ENCODE measurements around the gene CCL8. TPM values are rescaled to one million over a fixed set of nuclear protein-coding genes. Genes with fewer than 3 reads are reported as not detected.

The CCL8 gene
- 1 to 10 TPM in 1 of 4 donors, not detected in 3; 1.6 TPM for total RNA-seq
- 10 to 100 TPM in 1 of 3 donors, 1 to 10 TPM in 2; 2.5 to 12.5 (median 6.6) TPM for polyA plus RNA-seq

DNA sequence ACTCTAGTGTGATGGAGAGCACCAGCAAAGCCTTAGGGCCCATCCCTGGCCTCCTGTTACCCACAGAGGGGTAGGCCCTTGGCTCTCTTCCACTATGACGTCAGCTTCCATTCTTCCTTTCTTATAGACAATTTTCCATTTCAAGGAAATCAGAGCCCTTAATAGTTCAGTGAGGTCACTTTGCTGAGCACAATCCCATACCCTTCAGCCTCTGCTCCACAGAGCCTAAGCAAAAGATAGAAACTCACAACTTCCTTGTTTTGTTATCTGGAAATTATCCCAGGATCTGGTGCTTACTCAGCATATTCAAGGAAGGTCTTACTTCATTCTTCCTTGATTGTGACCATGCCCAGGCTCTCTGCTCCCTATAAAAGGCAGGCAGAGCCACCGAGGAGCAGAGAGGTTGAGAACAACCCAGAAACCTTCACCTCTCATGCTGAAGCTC, at the start of gene CCL8:
Gene CCL8 (plus strand): TSS at position 397 of the 445 bp plus-strand sequence. CDS start 67 bp downstream, outside the sequence.
- no peaks in the 10 kb centered on the region for H3K27me3 ChIP-seq
- H3K4me3 ChIP-seq, result no peak within 1 kb of the TSS
- peaks cover 0 to 4% (median 0%) of the 10 kb centered on the region in 4 donors for H3K4me1 ChIP-seq
- intact Hi-C loops (cut with DNase I), result no loop called here
- peak within 1 kb of the TSS in 2 of 4 donors; percentile 16 to 39 for H3K27ac ChIP-seq
- no peak for DNase-seq
- WGBS, 2 donors, result 29 to 60% methylated on average over 2 of the region's 2 CpGs
- TF ChIP-seq EP300 (IDR thresholded peaks at IDR 0.05) (no peak), POLR2A (IDR thresholded peaks at IDR 0.05) (no peak), POLR2AphosphoS5 (IDR thresholded peaks at IDR 0.05) (no peak)
- TF ChIP-seq, protein P1, sequence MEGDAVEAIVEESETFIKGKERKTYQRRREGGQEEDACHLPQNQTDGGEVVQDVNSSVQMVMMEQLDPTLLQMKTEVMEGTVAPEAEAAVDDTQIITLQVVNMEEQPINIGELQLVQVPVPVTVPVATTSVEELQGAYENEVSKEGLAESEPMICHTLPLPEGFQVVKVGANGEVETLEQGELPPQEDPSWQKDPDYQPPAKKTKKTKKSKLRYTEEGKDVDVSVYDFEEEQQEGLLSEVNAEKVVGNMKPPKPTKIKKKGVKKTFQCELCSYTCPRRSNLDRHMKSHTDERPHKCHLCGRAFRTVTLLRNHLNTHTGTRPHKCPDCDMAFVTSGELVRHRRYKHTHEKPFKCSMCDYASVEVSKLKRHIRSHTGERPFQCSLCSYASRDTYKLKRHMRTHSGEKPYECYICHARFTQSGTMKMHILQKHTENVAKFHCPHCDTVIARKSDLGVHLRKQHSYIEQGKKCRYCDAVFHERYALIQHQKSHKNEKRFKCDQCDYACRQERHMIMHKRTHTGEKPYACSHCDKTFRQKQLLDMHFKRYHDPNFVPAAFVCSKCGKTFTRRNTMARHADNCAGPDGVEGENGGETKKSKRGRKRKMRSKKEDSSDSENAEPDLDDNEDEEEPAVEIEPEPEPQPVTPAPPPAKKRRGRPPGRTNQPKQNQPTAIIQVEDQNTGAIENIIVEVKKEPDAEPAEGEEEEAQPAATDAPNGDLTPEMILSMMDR (IDR thresholded peaks at IDR 0.05), result no peak
- H3K36me3 ChIP-seq, result no peaks in the 10 kb centered on the region
- H3K9me3 ChIP-seq, result no peaks in the 10 kb centered on the region

DNA sequence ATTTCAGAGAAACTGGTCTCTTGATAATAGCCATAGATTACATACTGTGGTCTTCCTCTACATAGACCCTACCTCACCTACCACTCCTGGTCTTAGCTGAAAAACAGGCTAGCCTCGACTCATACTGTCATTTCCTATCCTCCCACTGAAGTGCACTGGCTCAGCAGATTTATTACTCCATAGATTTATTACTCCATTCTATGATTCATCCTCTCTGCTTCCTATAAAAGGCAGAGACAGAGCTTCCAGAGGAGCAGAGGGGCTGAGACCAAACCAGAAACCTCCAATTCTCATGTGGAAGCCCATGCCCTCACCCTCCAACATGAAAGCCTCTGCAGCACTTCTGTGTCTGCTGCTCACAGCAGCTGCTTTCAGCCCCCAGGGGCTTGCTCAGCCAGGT, 49.3 kb upstream of the CCL8 start, which contains the start of gene CCL7:
Gene CCL7 (plus strand): TSS at position 253 of the 400 bp plus-strand sequence. CDS start 70 bp downstream, at position 323.
- 2 to 11% methylated on average over 1 of the region's 1 CpG for WGBS, 2 donors
- no peaks in the 10 kb centered on the region for H3K27me3 ChIP-seq
- peaks cover 0 to 7% (median 2%) of the 10 kb centered on the region in 4 donors for H3K4me1 ChIP-seq
- DNase-seq, result no peak
- H3K36me3 ChIP-seq, result no peaks in the 10 kb centered on the region
- H3K9me3 ChIP-seq, result no peaks in the 10 kb centered on the region
- H3K27ac ChIP-seq, result no peak within 1 kb of the TSS
- TF ChIP-seq EP300 (IDR thresholded peaks at IDR 0.05) (no peak), POLR2AphosphoS5 (IDR thresholded peaks at IDR 0.05) (no peak), POLR2A (IDR thresholded peaks at IDR 0.05) (no peak)
- TF ChIP-seq, protein P1 (IDR thresholded peaks at IDR 0.05), result no peak
- intact Hi-C loops (cut with DNase I), result no loop called here
- H3K4me3 ChIP-seq, result no peak within 1 kb of the TSS

DNA sequence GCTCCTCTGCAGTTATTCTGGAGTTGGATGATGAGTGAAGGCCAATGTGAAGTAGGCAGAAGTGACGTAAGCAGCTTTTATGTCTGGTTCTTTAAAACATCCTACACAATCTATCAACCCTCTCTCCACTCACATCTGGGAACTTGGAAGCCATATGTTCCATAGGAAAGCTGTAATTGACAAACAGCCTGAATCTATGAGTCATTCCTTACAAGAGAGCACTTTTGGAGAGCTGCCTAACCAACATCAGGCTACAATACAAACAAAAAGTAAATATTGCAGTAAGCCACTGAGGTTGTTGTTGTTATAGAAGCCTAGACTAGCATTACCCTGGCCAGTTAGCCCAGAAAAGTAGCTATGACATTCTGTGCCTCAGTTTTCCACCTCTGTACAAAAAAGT, 43.4 kb upstream of the CCL8 start:
- no peak for TF ChIP-seq POLR2AphosphoS5 (IDR thresholded peaks at IDR 0.05)
- no peak for TF ChIP-seq EP300 (IDR thresholded peaks at IDR 0.05)
- no peak for TF ChIP-seq POLR2A (IDR thresholded peaks at IDR 0.05)
- TF ChIP-seq, protein P1 (IDR thresholded peaks at IDR 0.05), result no peak
- Histone ChIP-seq H3K27me3 (no peaks in the 10 kb centered on the region), H3K9me3 (no peaks in the 10 kb centered on the region), H3K36me3 (no peaks in the 10 kb centered on the region), H3K27ac (no peak overlapping the region), H3K4me1 (no peaks in the 10 kb centered on the region), H3K4me3 (no peak overlapping the region)
- no peak for DNase-seq
- 0 to 37% methylated on average over 1 of the region's 1 CpG for WGBS, 2 donors
- intact Hi-C loops (cut with DNase I), result no loop called here

DNA sequence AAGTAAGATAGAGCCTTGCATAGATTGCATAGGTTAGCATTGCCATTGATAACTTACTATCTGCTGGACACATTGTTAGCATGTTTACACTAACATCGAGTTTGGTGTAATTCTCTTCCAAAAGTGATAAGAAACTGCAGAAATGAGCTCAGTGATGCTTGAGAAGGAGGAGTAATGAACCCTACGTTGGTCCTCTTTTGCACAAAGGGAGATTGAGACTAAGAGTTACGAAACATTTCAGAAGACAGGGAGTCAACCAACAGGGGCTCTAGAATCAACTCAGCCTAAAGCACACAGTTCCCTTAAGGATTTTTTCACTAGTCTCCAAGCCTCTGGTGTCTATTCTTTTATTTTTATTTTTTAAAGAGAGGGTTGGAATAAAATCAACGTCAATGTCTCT, 42.4 kb upstream of the CCL8 start:
- 51 to 64% methylated on average over 4 of the region's 4 CpGs for WGBS, 2 donors
- TF ChIP-seq EP300 (IDR thresholded peaks at IDR 0.05), result no peak
- no peak for TF ChIP-seq POLR2A (IDR thresholded peaks at IDR 0.05)
- no peak for TF ChIP-seq POLR2AphosphoS5 (IDR thresholded peaks at IDR 0.05)
- TF ChIP-seq, protein P1 (IDR thresholded peaks at IDR 0.05), result no peak

GRCh38 chr17:34283571-34283970, 35.7 kb upstream of the CCL8 start:
- Histone ChIP-seq H3K9me3 (no peaks in the 10 kb centered on the region), H3K36me3 (no peaks in the 10 kb centered on the region), H3K4me1 (no peaks in the 10 kb centered on the region), H3K27me3 (no peaks in the 10 kb centered on the region), H3K4me3 (no peak overlapping the region), H3K27ac (no peak overlapping the region)
- WGBS, 2 donors, result 82% methylated on average over 6 of the region's 6 CpGs
- intact Hi-C loops (cut with DNase I), result loop anchor here (10.0 kb wide), 1 partner anchor 71 kb away; the partner anchor contains the start of gene CCL13
- no peak for DNase-seq
- TF ChIP-seq, protein P1 (IDR thresholded peaks at IDR 0.05), result no peak
- TF ChIP-seq EP300 (IDR thresholded peaks at IDR 0.05), result no peak
- TF ChIP-seq POLR2AphosphoS5 (IDR thresholded peaks at IDR 0.05), result no peak
- TF ChIP-seq POLR2A (IDR thresholded peaks at IDR 0.05), result no peak

More for the DNA sequence above, 42.4 kb upstream of the CCL8 start:
- no peak overlapping the region for H3K4me3 ChIP-seq
- no peaks in the 10 kb centered on the region for H3K9me3 ChIP-seq
- intact Hi-C loops (cut with DNase I), result no loop called here
- H3K4me1 ChIP-seq, result no peaks in the 10 kb centered on the region
- H3K27ac ChIP-seq, result no peak overlapping the region
- no peaks in the 10 kb centered on the region for H3K27me3 ChIP-seq
- H3K36me3 ChIP-seq, result no peaks in the 10 kb centered on the region
- no peak for DNase-seq

All from sigmoid colon (tissue), 7 donors.